WTC11 (cell line): ENCODE data around the gene WARS2. TPM values are rescaled to one million over a fixed set of nuclear protein-coding genes. Genes with fewer than 3 reads are reported as not detected.

Experiments used
- ATAC-seq: fragments of 200-7000 bp; cut with Tn5 transposase; 2 replicates; pipeline ENCODE4 v1.10.0; 2021; ENCODE audit warnings: mild to moderate bottlenecking, moderate library complexity
- CTCF ChIA-PET: fragments of 300-600 bp; sonication (Branson Sonifier 250); formaldehyde crosslinking; loops from one replicate; lab custom pipeline; 2021; ENCODE audit warnings: antibody characterized with exemption; lab: Charles Lee
- POLR2A ChIA-PET: fragments of 350-600 bp; sonication (Branson Sonifier 250); formaldehyde crosslinking; loops from one replicate; lab custom pipeline; 2021; ENCODE audit warnings: antibody characterized with exemption; lab: Charles Lee
- DNase-seq: peaks from one replicate; pipeline ENCODE4 v3.0.0; 2021; ENCODE audit warnings: low spot score
- H3K27ac Mint-ChIP-seq: 2 replicates; pipeline ENCODE4 v1.8.0; 2021; ENCODE audit warnings: mixed read lengths
- H3K27me3 Mint-ChIP-seq: 2 replicates; pipeline ENCODE4 v1.8.0; 2021; ENCODE audit warnings: low read depth, mild to moderate bottlenecking, moderate library complexity, mixed read lengths
- H3K36me3 Mint-ChIP-seq: 2 replicates; pipeline ENCODE4 v1.8.0; 2021; ENCODE audit warnings: mixed read lengths
- H3K4me1 Mint-ChIP-seq: 2 replicates; pipeline ENCODE4 v1.8.0; 2022; ENCODE audit warnings: mixed read lengths
- H3K4me3 Mint-ChIP-seq: 2 replicates; pipeline ENCODE4 v1.8.0; 2021; ENCODE audit warnings: mild to moderate bottlenecking, moderate library complexity, mixed read lengths
- H3K9me3 Mint-ChIP-seq: 2 replicates; pipeline ENCODE4 v1.8.0; 2021; ENCODE audit warnings: mixed read lengths
- AFF4 ChIP-seq: sonication (generic); formaldehyde crosslinking; IDR thresholded peaks from 2 replicates; pipeline ENCODE4 v1.8.1; 2023; ENCODE audit warnings: mild to moderate bottlenecking, missing genetic modification reagents, borderline replicate concordance
- ATF6 ChIP-seq: sonication (generic); formaldehyde crosslinking; IDR thresholded peaks from 2 replicates; pipeline ENCODE4 v1.8.1; 2023; ENCODE audit warnings: mild to moderate bottlenecking, missing genetic modification reagents
- CTCF ChIP-seq: fragments of 200-600 bp; IDR thresholded peaks from 2 replicates; pipeline ENCODE4 v1.8.0; 2022; ENCODE audit warnings: antibody characterized with exemption
- ETV6 ChIP-seq: sonication (generic); formaldehyde crosslinking; IDR thresholded peaks from 2 replicates; pipeline ENCODE4 v1.8.1; 2022; ENCODE audit warnings: mild to moderate bottlenecking, missing genetic modification reagents
- FOXJ3 ChIP-seq: sonication (generic); formaldehyde crosslinking; IDR thresholded peaks from 2 replicates; pipeline ENCODE4 v1.9.0; 2021; ENCODE audit warnings: missing genetic modification reagents, mild to moderate bottlenecking, borderline replicate concordance
- IRF1 ChIP-seq: sonication (generic); formaldehyde crosslinking; IDR thresholded peaks from 2 replicates; pipeline ENCODE4 v1.8.0; 2023; ENCODE audit warnings: missing genetic modification reagents
- NFATC4 ChIP-seq: fragments of 250-450 bp; sonication (Bioruptor Pico); IDR thresholded peaks from 2 replicates; pipeline ENCODE4 v1.9.0; 2021; ENCODE audit warnings: mild to moderate bottlenecking
- PRRX2 ChIP-seq: fragments of 250-450 bp; sonication (Bioruptor Pico); IDR thresholded peaks from 2 replicates; pipeline ENCODE4 v1.8.0; 2021; ENCODE audit warnings: mild to moderate bottlenecking
- RORB ChIP-seq: fragments of 250-450 bp; sonication (Bioruptor Pico); IDR thresholded peaks from 2 replicates; pipeline ENCODE4 v1.9.0; 2021; ENCODE audit warnings: mild to moderate bottlenecking
- TEAD1 ChIP-seq: sonication (generic); formaldehyde crosslinking; IDR thresholded peaks from 2 replicates; pipeline ENCODE4 v1.8.0; 2022; ENCODE audit warnings: mild to moderate bottlenecking, missing genetic modification reagents
- ZNF121 ChIP-seq: sonication (generic); formaldehyde crosslinking; IDR thresholded peaks from 2 replicates; pipeline ENCODE4 v1.8.0; 2023; ENCODE audit warnings: missing genetic modification reagents
- ZNF219 ChIP-seq: sonication (generic); formaldehyde crosslinking; IDR thresholded peaks from 2 replicates; pipeline ENCODE4 v1.8.0; 2023; ENCODE audit warnings: missing genetic modification reagents, mild to moderate bottlenecking, borderline replicate concordance
- ZNF263 ChIP-seq: sonication (generic); formaldehyde crosslinking; IDR thresholded peaks from 2 replicates; pipeline ENCODE4 v1.8.1; 2022; ENCODE audit warnings: low read depth, mild to moderate bottlenecking, moderate library complexity, missing genetic modification reagents
- ZNF423 ChIP-seq: fragments of 250-450 bp; sonication (Bioruptor Pico); IDR thresholded peaks from 2 replicates; pipeline ENCODE4 v2.1.2; 2022; ENCODE audit warnings: mild to moderate bottlenecking, moderate library complexity
- total RNA-seq: library from RNA; stranded (reverse); gene quantifications from 3 replicates; pipeline ENCODE4 v1.2.3, GENCODE V29; 2021
- TF ChIP-seq, protein P1 (sequence below): sonication (generic); formaldehyde crosslinking; IDR thresholded peaks from 2 replicates; pipeline ENCODE4 v1.8.1; 2022; ENCODE audit warnings: missing genetic modification reagents, borderline replicate concordance
- TF ChIP-seq, protein P2 (sequence below): sonication (generic); formaldehyde crosslinking; IDR thresholded peaks from 2 replicates; pipeline ENCODE4 v1.8.1; 2023; ENCODE audit warnings: mild to moderate bottlenecking, missing genetic modification reagents

WARS2 gene
- total RNA-seq, 1 experiment from 2014 or later, result 9.3 TPM

GRCh38 chr1:118998171-118998570, 142.3 kb downstream of the WARS2 start:
- TF ChIP-seq PRRX2 (CRISPR knock-in tag) (no peak), RORB (CRISPR knock-in tag) (no peak), FOXJ3 (no peak), AFF4 (CRISPR knock-in tag) (no peak), ZNF219 (CRISPR knock-in tag) (no peak), ZNF423 (CRISPR knock-in tag) (no peak), ETV6 (CRISPR knock-in tag) (no peak), TEAD1 (CRISPR knock-in tag) (no peak)
- TF ChIP-seq, protein P1, sequence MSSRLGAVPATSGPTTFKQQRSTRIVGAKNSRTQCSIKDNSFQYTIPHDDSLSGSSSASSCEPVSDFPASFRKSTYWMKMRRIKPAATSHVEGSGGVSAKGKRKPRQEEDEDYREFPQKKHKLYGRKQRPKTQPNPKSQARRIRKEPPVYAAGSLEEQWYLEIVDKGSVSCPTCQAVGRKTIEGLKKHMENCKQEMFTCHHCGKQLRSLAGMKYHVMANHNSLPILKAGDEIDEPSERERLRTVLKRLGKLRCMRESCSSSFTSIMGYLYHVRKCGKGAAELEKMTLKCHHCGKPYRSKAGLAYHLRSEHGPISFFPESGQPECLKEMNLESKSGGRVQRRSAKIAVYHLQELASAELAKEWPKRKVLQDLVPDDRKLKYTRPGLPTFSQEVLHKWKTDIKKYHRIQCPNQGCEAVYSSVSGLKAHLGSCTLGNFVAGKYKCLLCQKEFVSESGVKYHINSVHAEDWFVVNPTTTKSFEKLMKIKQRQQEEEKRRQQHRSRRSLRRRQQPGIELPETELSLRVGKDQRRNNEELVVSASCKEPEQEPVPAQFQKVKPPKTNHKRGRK, result no peak
- Mint-ChIP-seq H3K4me1 (peaks cover 56% of the 10 kb centered on the region), H3K4me3 (no peak overlapping the region), H3K27me3 (peaks cover 100% of the 10 kb centered on the region), H3K27ac (no peak overlapping the region), H3K9me3 (no peaks in the 10 kb centered on the region), H3K36me3 (no peaks in the 10 kb centered on the region)
- ATAC-seq, result no peak
- ChIA-PET POLR2A (no interaction called here), CTCF (interaction anchor here (6.5 kb wide), 1 partner anchor 11 kb away, joined by 50 read pairs; no protein-coding TSS in a partner anchor)
- no peak for DNase-seq

GRCh38 chr1:118997225-118997624, 143.2 kb downstream of the WARS2 start:
- Mint-ChIP-seq H3K4me1 (peaks cover 51% of the 10 kb centered on the region), H3K36me3 (no peaks in the 10 kb centered on the region), H3K27ac (no peak overlapping the region), H3K27me3 (peaks cover 100% of the 10 kb centered on the region), H3K9me3 (no peaks in the 10 kb centered on the region), H3K4me3 (no peak overlapping the region)
- ChIA-PET CTCF (interaction anchor here (6.5 kb wide), 1 partner anchor 12 kb away, joined by 50 read pairs; no protein-coding TSS in a partner anchor), POLR2A (no interaction called here)
- DNase-seq (no peak), ATAC-seq (no peak)
- TF ChIP-seq NFATC4 (CRISPR knock-in tag), result no peak
- no peak for TF ChIP-seq IRF1 (CRISPR knock-in tag)
- no peak for TF ChIP-seq ATF6 (CRISPR knock-in tag)
- TF ChIP-seq ZNF263 (CRISPR knock-in tag), result no peak
- no peak for TF ChIP-seq ZNF121 (CRISPR knock-in tag)
- TF ChIP-seq, protein P2, sequence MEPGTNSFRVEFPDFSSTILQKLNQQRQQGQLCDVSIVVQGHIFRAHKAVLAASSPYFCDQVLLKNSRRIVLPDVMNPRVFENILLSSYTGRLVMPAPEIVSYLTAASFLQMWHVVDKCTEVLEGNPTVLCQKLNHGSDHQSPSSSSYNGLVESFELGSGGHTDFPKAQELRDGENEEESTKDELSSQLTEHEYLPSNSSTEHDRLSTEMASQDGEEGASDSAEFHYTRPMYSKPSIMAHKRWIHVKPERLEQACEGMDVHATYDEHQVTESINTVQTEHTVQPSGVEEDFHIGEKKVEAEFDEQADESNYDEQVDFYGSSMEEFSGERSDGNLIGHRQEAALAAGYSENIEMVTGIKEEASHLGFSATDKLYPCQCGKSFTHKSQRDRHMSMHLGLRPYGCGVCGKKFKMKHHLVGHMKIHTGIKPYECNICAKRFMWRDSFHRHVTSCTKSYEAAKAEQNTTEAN (CRISPR knock-in tag), result no peak
- TF ChIP-seq, protein P1, result no peak
- no peak for TF ChIP-seq CTCF
- TF ChIP-seq AFF4 (CRISPR knock-in tag), result no peak
